C4-2B (cell line): ENCODE results near the gene SLC22A13.

ENCODE experiments used
- H3K27ac ChIP-seq: fragments of 450-650 bp; 2 replicates; pipeline ENCODE4 v1.5.1; 2017
- ZFX ChIP-seq: fragments of 450-650 bp; IDR thresholded peaks from 2 replicates; pipeline ENCODE4 v1.6.1; 2017
- TF ChIP-seq, protein P1 (sequence below): fragments of 450-650 bp; conservative IDR thresholded peaks from 2 replicates; pipeline ENCODE4 v1.5.1; 2017; ENCODE audit warnings: mild to moderate bottlenecking

SLC22A13 gene, protein sequence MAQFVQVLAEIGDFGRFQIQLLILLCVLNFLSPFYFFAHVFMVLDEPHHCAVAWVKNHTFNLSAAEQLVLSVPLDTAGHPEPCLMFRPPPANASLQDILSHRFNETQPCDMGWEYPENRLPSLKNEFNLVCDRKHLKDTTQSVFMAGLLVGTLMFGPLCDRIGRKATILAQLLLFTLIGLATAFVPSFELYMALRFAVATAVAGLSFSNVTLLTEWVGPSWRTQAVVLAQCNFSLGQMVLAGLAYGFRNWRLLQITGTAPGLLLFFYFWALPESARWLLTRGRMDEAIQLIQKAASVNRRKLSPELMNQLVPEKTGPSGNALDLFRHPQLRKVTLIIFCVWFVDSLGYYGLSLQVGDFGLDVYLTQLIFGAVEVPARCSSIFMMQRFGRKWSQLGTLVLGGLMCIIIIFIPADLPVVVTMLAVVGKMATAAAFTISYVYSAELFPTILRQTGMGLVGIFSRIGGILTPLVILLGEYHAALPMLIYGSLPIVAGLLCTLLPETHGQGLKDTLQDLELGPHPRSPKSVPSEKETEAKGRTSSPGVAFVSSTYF

DNA sequence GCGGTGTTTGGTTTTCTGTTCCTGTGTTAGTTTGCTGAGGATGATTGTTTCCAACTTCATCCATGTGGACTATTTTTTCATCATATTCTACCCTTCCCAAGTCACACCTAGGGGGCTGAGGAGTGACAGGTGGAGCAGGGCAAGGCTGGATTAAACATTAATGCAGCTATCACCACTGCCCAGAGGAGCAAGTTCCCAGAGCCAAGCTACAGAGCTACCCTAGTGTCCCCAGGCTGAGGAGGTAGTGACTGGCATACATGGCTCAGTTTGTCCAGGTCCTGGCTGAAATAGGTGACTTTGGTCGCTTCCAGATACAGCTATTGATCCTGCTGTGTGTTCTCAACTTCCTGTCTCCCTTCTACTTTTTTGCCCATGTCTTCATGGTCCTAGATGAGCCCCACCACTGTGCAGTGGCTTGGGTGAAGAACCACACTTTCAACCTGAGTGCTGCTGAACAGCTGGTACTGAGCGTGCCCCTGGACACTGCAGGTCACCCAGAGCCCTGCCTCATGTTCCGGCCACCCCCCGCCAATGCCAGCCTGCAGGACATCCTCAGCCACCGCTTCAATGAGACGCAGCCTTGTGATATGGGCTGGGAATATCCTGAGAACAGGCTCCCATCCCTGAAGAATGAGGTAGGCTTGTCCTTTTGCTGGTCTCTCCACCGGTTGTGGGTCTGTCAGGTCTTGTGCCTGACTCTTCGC, at the start of gene SLC22A13:
Gene SLC22A13, plus strand, starts transcription at position 209 of the 704 bp plus-strand sequence. Its CDS starts 49 bp downstream, at position 258.
- TF ChIP-seq, protein P1, sequence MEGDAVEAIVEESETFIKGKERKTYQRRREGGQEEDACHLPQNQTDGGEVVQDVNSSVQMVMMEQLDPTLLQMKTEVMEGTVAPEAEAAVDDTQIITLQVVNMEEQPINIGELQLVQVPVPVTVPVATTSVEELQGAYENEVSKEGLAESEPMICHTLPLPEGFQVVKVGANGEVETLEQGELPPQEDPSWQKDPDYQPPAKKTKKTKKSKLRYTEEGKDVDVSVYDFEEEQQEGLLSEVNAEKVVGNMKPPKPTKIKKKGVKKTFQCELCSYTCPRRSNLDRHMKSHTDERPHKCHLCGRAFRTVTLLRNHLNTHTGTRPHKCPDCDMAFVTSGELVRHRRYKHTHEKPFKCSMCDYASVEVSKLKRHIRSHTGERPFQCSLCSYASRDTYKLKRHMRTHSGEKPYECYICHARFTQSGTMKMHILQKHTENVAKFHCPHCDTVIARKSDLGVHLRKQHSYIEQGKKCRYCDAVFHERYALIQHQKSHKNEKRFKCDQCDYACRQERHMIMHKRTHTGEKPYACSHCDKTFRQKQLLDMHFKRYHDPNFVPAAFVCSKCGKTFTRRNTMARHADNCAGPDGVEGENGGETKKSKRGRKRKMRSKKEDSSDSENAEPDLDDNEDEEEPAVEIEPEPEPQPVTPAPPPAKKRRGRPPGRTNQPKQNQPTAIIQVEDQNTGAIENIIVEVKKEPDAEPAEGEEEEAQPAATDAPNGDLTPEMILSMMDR = no peak
- TF ChIP-seq ZFX = no peak
- H3K27ac ChIP-seq = no peak within 1 kb of the TSS

DNA sequence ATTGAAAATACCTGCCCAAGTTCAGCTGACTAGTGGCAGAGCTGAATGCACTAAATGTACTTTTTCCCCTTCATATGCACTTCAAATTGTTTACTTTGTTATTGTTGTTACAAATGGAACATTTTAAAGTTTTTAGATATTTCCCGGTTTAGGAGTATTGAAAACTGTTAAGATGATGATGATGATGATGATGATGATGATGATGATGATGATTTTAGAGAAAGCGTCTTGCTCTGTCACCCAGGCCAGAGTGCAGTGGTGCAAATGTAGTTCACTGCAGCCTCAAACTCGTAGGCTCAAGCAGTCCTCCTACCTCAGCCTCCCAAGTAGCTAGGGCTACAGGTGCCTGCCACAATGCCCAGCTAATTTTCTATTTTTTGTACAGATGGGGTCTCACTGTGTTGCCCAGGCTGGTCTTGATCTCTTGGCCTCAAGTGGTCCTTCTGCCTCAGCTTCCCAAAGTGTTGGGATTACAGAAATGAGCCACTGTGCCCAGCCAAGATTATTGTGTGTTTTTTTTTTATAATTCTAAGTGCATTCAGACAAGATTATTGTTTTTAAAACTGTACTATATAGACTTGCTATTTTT, 45.9 kb upstream of the SLC22A13 start:
- H3K27ac ChIP-seq = no peak overlapping the region
- no peak for TF ChIP-seq ZFX
- TF ChIP-seq, protein P1 = no peak

DNA sequence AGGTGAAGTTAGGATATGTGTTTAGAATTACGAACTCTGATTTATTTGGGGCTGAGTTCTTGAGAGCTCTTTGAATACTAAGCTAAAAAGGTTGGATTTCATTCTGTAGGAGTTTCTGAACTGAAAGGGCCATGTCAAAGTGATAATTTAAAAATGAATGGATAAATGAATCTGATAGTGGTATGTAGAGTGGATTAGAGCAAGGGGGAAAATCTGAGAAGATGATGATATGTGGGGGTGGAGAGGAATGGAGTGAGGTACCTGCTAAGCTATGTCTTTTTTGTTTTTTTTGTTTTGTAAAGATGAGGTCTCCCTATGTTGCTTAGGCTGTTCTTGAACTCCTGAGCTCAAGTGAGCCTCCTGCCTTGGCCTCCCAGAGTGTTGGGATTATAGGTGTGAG, 44.6 kb upstream of the SLC22A13 start:
- H3K27ac ChIP-seq = no peak overlapping the region
- no peak for TF ChIP-seq ZFX
- TF ChIP-seq, protein P1 = no peak

DNA sequence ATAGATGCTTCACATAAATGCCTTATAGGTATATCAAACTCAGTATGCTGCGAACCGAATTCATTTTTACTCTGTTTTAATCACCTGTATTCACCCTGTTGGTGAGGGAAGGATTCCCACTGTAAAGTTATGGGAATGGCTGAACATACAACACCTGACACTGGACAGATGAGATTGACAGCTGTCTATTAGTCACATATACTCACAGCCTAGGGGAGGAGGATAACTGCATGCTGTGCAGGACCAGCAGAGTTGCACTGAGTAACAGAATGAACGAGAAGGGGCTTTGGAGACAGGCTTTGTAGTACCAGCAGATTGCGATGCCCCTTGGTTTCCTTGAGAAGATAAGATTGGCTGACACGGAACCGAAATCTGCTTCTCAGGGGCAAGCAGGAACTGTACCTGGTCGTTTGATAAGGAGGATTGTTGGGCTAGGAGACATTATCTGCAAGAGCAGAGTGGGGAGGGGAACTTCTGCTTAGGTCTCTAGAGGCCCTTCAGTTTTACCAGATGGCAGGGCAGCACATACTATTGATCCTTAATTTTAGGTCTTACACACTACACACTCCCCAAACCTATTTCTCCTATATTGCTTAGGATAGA, 43.5 kb upstream of the SLC22A13 start:
- H3K27ac ChIP-seq = no peak overlapping the region
- TF ChIP-seq, protein P1 = no peak
- TF ChIP-seq ZFX = no peak

DNA sequence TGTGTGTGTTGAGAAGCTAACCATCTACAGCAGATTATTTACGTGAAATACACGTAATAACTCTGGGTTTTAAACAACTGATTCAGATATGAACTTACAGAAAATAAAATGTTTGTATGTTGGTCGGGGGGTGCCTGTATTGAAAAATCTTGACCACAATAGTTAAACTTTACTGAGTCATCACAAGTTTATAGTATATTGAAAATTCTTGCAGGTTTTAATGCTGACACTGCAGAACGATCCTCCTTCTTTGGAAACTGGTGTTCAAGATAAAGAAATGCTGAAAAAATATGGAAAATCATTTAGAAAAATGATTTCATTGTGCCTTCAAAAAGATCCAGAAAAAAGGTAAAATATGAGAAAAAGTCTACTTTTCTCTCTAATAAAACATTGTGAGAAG, 41.3 kb upstream of the SLC22A13 start:
- TF ChIP-seq, protein P1 = no peak
- no peak for TF ChIP-seq ZFX

DNA sequence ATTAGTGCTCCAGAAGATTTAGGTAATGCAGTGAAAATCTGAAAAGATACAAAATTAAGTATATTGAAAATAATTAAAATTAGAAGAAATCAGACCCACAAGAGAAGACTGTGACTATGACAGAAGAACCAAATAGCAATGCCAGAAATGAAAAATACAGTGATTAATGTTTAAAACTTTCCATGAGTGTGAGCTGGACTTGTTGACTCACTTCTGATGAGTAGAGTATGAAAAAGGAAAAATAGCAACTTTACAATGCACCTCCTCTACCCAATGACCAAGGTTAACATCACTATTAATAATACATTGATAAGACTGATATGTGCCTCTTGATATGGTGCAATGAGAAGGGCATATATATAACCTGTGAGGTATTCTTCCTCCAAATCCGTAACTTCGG, 39.3 kb upstream of the SLC22A13 start:
- H3K27ac ChIP-seq = no peak overlapping the region
- TF ChIP-seq ZFX = no peak
- TF ChIP-seq, protein P1 = no peak

More for the DNA sequence above, 41.3 kb upstream of the SLC22A13 start:
- no peak overlapping the region for H3K27ac ChIP-seq
